SK-N-SH treated with all-trans-retinoic acid at 6 μM for 48 hours (cell line): ENCODE measurements around the gene BCL10.

ENCODE experiments used
- ATAC-seq: fragments of 200-7000 bp; cut with Tn5 transposase; 3 replicates; pipeline ENCODE4 v1.9.1; 2020; ENCODE audit warnings: mild to moderate bottlenecking, moderate library complexity
- ARNTL ChIP-seq: fragments of 450-650 bp; formaldehyde crosslinking; IDR thresholded peaks from 2 replicates; pipeline ENCODE4 v1.5.0; 2020; ENCODE audit warnings: low read depth, mild to moderate bottlenecking, moderate library complexity, borderline replicate concordance
- BACH2 ChIP-seq: fragments of 250-450 bp; sonication (Bioruptor Pico); IDR thresholded peaks from 2 replicates; pipeline ENCODE4 v1.9.0; 2021; ENCODE audit warnings: mild to moderate bottlenecking, borderline replicate concordance
- CREB5 ChIP-seq: fragments of 250-450 bp; sonication (Bioruptor Pico); IDR thresholded peaks from 2 replicates; pipeline ENCODE4 v1.5.1; 2020; ENCODE audit warnings: low read depth, mild to moderate bottlenecking, moderate library complexity
- CSDC2 ChIP-seq: fragments of 250-450 bp; sonication (Bioruptor Pico); IDR thresholded peaks from 2 replicates; pipeline ENCODE4 v1.5.0; 2020; ENCODE audit warnings: mild to moderate bottlenecking, moderate library complexity
- CSRNP3 ChIP-seq: fragments of 250-450 bp; sonication (Bioruptor Pico); IDR thresholded peaks from 2 replicates; pipeline ENCODE4 v1.5.1; 2021; ENCODE audit warnings: mild to moderate bottlenecking, moderate library complexity
- ESRRG ChIP-seq: fragments of 250-450 bp; sonication (Bioruptor Pico); IDR thresholded peaks from 2 replicates; pipeline ENCODE4 v1.6.1; 2021; ENCODE audit warnings: mild to moderate bottlenecking
- GLIS3 ChIP-seq: fragments of 250-450 bp; sonication (Bioruptor Pico); IDR thresholded peaks from 2 replicates; pipeline ENCODE4 v1.5.0; 2020; ENCODE audit warnings: mild to moderate bottlenecking, moderate library complexity
- ISL1 ChIP-seq: fragments of 250-450 bp; sonication (Bioruptor Pico); IDR thresholded peaks from 2 replicates; pipeline ENCODE4 v2.1.2; 2022; ENCODE audit warnings: mild to moderate bottlenecking, moderate library complexity
- OSR1 ChIP-seq: fragments of 250-450 bp; sonication (Bioruptor Pico); IDR thresholded peaks from 2 replicates; pipeline ENCODE4 v1.8.0; 2022; ENCODE audit warnings: moderate library complexity, mild to moderate bottlenecking, inconsistent platforms
- PATZ1 ChIP-seq: fragments of 250-450 bp; sonication (Bioruptor Pico); IDR thresholded peaks from 2 replicates; pipeline ENCODE4 v1.8.0; 2020; ENCODE audit warnings: mild to moderate bottlenecking, moderate library complexity, borderline replicate concordance
- POU6F1 ChIP-seq: fragments of 250-450 bp; sonication (Bioruptor Pico); IDR thresholded peaks from 2 replicates; pipeline ENCODE4 v1.8.0; 2021; ENCODE audit warnings: low read depth, mild to moderate bottlenecking, moderate library complexity, borderline replicate concordance
- PPARA ChIP-seq: fragments of 250-450 bp; sonication (Bioruptor Pico); IDR thresholded peaks from 2 replicates; pipeline ENCODE4 v1.5.0; 2020; ENCODE audit warnings: mild to moderate bottlenecking, borderline replicate concordance
- SNAI2 ChIP-seq: fragments of 250-450 bp; sonication (Bioruptor Pico); IDR thresholded peaks from 2 replicates; pipeline ENCODE4 v1.5.0; 2020; ENCODE audit warnings: mild to moderate bottlenecking, moderate library complexity
- TOX ChIP-seq: fragments of 250-450 bp; sonication (Bioruptor Pico); IDR thresholded peaks from 2 replicates; pipeline ENCODE4 v1.8.0; 2021; ENCODE audit warnings: mild to moderate bottlenecking, moderate library complexity, borderline replicate concordance
- TSHZ2 ChIP-seq: fragments of 250-450 bp; sonication (Bioruptor Pico); IDR thresholded peaks from 2 replicates; pipeline ENCODE4 v1.5.0; 2020; ENCODE audit warnings: mild to moderate bottlenecking, moderate library complexity
- ZC3H10 ChIP-seq: fragments of 250-450 bp; sonication (Bioruptor Pico); IDR thresholded peaks from 2 replicates; pipeline ENCODE4 v1.5.1; 2021; ENCODE audit warnings: mild to moderate bottlenecking, moderate library complexity
- ZFP3 ChIP-seq: fragments of 250-450 bp; sonication (Bioruptor Pico); IDR thresholded peaks from 2 replicates; pipeline ENCODE4 v1.5.0; 2020; ENCODE audit warnings: mild to moderate bottlenecking, moderate library complexity
- ZFP30 ChIP-seq: fragments of 450-650 bp; formaldehyde crosslinking; IDR thresholded peaks from 2 replicates; pipeline ENCODE4 v1.5.0; 2022; ENCODE audit warnings: mild to moderate bottlenecking, moderate library complexity
- ZNF565 ChIP-seq: fragments of 450-650 bp; formaldehyde crosslinking; conservative IDR thresholded peaks from 2 replicates; pipeline ENCODE4 v1.5.0; 2020; ENCODE audit warnings: low read depth, mild to moderate bottlenecking, moderate library complexity
- ZNF70 ChIP-seq: fragments of 450-650 bp; formaldehyde crosslinking; IDR thresholded peaks from 2 replicates; pipeline ENCODE4 v1.5.0; 2020; ENCODE audit warnings: mild to moderate bottlenecking, moderate library complexity
- ZNF8 ChIP-seq: fragments of 450-650 bp; formaldehyde crosslinking; IDR thresholded peaks from 2 replicates; pipeline ENCODE4 v1.5.0; 2020; ENCODE audit warnings: mild to moderate bottlenecking, moderate library complexity

BCL10 gene

GRCh38 chr1:85264150-85264549, 12.3 kb downstream of the BCL10 start (continued):
- TF ChIP-seq CSRNP3 (CRISPR knock-in tag), result no peak

- ATAC-seq, result no peak
- TF ChIP-seq CREB5 (CRISPR knock-in tag), result no peak
- TF ChIP-seq ESRRG (CRISPR knock-in tag), result no peak
- no peak for TF ChIP-seq CSDC2 (CRISPR knock-in tag)
- TF ChIP-seq CSRNP3 (CRISPR knock-in tag), result no peak
- no peak for TF ChIP-seq PPARA
- no peak for TF ChIP-seq ZNF565 (CRISPR knock-in tag)
- TF ChIP-seq ZNF70, result no peak
- no peak for TF ChIP-seq GLIS3 (CRISPR knock-in tag)
- no peak for TF ChIP-seq ZNF8 (CRISPR knock-in tag)
- no peak for TF ChIP-seq ISL1 (CRISPR knock-in tag)
- no peak for TF ChIP-seq BACH2 (CRISPR knock-in tag)
- no peak for TF ChIP-seq OSR1 (CRISPR knock-in tag)
- TF ChIP-seq SNAI2, result no peak
Observed at GRCh38 chr1:85262985-85263384, 13.4 kb downstream of the BCL10 start.

- no peak for TF ChIP-seq ISL1 (CRISPR knock-in tag)
- no peak for TF ChIP-seq PPARA
- TF ChIP-seq ZFP3 (CRISPR knock-in tag), result no peak
- no peak for TF ChIP-seq ZNF70
- TF ChIP-seq BACH2 (CRISPR knock-in tag), result no peak
- TF ChIP-seq PATZ1 (CRISPR knock-in tag), result no peak
- TF ChIP-seq, all 23 proteins: peak for 0
- ATAC-seq, result no peak
Observed at GRCh38 chr1:85259912-85260274, 16.5 kb downstream of the BCL10 start.

GRCh38 chr1:85259118-85259911, 17.1 kb downstream of the BCL10 start, which contains the start of gene C1orf52:
C1orf52 (minus strand) TSS chr1:85259662; CDS start chr1:85259633, 29 bp downstream.
- peak; percentile 96 for ATAC-seq
- no peak for TF ChIP-seq ZC3H10 (CRISPR knock-in tag)
- no peak for TF ChIP-seq CSRNP3 (CRISPR knock-in tag)
- TF ChIP-seq GLIS3 (CRISPR knock-in tag), result no peak
- no peak for TF ChIP-seq PPARA
- TF ChIP-seq CREB5 (CRISPR knock-in tag), result no peak
- TF ChIP-seq CSDC2 (CRISPR knock-in tag), result no peak
- no peak for TF ChIP-seq POU6F1 (CRISPR knock-in tag)
- TF ChIP-seq ESRRG (CRISPR knock-in tag), result no peak
- no peak for TF ChIP-seq TSHZ2 (CRISPR knock-in tag)
- TF ChIP-seq ZFP3 (CRISPR knock-in tag), result no peak
- TF ChIP-seq ZNF8 (CRISPR knock-in tag), result no peak
- TF ChIP-seq ZFP30 (CRISPR knock-in tag), result no peak
- no peak for TF ChIP-seq ZNF70
- TF ChIP-seq ARNTL (CRISPR knock-in tag), result no peak
- TF ChIP-seq ZNF565 (CRISPR knock-in tag), result no peak
- TF ChIP-seq OSR1 (CRISPR knock-in tag), result no peak
- no peak for TF ChIP-seq TOX (CRISPR knock-in tag)
